CD4-positive, alpha-beta T cell treated with Interleukin-12 subunit alpha and Interleukin-12 subunit beta, for 1 hour (primary cell): ENCODE results near the gene KDM5C.
"Not testable (repeated sequence)": the region's sequence is repeated elsewhere in the genome, so short reads cannot be mapped to it uniquely, and the experiment has no call there.

ENCODE experiments used
- DNase-seq: peaks from one replicate; pipeline ENCODE4 v3.0.0-alpha.2; 2020

Gene KDM5C

DNA sequence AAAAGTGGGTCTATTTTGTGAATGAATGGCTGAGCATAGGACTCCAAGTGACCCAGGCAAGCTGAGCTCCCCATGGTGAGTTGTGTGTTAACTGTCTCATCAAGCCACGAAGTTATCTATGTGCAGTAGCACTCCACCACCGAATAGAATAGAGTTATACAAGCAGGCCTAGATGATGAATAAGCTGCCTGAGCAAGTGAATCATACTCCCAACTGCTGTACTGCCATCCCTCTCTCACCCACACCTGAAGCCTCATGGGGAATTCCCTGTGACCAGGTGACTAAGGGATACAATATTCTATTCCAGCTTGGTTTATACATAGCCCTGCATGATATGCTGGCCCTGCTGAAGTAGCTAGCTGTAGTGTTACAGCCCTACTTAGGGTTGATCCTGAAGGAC lies 38.7 kb downstream of the KDM5C start:
- no peak for DNase-seq

DNA sequence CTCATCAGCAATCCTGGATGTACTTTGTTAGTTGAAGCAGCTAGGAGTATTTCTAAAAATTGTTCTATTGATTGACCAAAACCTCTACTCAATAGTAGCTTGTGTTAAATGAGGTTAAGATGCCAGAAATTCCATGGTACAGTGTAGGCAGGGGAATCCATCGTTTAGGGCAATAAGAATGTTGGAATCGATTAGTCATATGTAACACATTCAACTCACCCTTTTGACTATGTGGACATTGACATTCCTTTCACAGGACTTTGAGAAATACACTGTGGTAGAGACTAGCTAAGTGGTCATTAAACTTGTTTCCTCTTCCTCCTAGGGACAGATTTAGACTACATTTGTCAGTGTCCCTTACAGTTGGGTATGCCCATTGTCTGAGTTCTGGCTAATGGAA lies 40.2 kb downstream of the KDM5C start:
- no peak for DNase-seq

- DNase-seq, result no peak
Observed at GRCh38 chrX:53171356-53171755, 53.7 kb downstream of the KDM5C start.

GRCh38 chrX:53166103-53166502 lies 58.9 kb downstream of the KDM5C start:
- DNase-seq, result no peak

DNA sequence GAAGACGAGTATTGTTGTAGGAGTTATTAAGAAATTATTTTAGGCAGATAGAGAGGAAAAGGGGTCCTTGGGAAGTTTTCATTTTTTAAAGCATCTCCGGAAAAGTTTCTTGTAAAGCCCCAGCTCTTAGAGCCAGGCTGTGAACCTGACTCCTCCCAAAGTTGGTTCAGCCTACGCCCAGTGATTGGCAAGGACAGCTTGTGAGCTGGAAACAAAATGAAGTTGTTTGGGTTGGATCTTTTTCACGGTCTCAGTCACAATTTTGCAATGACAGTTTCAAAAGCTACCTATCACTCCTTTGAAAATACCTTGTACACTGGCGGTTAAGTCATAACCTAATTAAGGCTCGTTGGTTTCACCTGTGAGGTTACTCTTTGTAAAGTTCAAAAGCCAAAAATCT lies 60.4 kb downstream of the KDM5C start:
- not testable (repeated sequence) for DNase-seq

- DNase-seq, result no peak
Observed at GRCh38 chrX:53163436-53163835, 61.6 kb downstream of the KDM5C start.

DNA sequence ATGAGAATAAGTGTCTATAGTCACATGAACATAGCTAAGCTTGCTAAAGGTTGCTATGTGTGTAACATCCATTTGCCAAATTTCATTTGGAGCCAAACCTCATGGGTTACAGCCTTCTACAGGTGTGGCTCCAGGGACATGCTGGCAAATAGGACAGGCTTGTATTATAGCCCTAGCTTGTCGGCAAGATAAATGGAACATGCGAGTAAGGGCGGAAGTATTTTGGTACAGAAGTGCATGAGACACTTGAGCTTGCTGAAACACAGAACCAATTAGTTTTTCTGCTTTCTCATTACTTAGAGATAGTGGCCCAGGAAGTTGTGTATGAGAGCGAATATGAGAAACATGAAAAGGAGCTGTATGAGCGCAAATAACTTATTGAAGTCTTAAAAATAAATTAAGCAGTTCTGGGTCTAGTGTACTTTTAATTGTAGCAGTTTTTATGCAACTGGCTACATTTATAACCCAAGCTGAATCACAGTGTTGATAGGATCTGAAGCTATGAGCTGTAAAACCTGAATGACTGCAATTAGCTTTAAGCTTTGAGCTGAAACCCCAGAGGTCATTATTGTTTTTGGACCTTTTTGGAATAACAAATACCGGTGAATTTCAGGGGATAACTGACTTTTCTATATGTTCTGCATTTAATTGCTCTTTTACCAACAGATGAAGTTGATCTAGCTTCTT lies 64.6 kb downstream of the KDM5C start:
- DNase-seq, result no peak

DNA sequence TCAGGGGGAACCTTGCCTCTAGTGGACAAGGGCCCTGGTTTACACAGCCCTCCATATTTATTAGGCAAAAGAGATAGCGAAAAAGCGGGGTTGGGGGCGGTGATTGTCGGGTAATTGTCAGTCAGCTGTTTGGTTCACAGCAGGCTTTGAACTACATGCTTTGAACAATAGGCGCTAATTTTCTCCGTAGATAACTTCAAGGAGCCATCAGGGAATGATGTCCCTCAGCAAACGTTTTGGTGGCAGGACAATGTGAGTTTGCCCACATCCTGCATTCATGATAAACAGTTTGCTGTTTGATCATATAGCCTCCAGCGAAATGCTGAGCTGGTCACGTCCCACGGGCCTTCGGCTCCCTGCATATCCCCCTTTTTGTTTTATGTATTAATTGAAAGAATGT lies 65.8 kb downstream of the KDM5C start:
- no peak for DNase-seq

GRCh38 chrX:53156207-53156596 lies 68.8 kb downstream of the KDM5C start:
- DNase-seq, result no peak

DNA sequence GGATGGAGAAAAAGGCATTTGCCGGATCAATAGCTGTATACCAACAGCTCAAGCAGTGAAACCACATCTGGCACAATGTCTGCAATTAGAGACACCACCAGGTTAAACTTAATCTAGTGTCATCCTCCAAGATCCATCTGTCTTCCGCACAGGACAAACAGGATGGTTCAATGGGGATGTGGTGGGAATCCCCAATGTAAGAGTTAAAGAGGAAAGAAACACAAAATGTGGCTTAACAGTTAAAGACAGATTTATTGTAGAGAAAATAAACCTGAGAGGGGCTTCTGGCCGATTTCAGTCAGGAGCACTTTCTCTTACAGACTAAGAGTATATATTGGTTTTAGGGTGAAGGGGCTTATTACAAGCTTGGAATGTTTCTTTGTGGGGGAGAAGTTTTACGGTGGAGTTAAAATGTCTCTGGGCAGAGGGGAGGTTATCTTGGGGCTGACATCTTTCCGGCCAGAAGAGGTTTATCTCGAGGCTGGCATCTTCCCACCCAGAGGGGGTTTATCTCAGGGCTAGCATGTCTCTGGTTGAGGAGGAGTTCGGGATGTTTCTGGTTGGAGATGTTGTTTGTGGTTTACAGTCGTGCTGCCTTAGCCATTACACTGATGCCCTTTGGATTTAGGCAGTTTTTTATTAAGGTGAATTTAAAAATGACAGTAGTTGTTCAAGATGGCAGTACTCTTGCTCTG lies 69.3 kb downstream of the KDM5C start:
- no peak for DNase-seq

DNA sequence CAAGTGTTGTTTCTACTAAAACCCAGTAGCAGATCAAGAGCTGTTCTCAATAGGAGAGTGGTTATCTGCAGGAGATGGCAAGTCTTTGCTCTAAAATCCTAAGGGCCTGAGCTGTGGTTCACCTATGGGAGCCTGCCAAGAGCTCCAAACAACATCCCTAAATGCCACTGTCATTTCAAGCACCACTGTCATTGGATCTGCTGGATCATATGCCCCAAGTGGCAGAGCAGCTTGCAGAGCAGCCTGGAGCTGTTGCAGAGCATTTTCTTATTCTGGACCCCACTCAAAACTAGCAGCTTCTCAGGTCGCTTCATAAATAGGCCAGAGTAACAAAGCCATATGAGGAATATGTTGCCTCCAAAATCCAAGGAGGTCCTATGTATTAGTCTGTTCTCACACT lies 71.4 kb downstream of the KDM5C start:
- no peak for DNase-seq
